22Rv1 (cell line): Measurements from ENCODE around the gene PALLD.

ENCODE experiments used
- CTCF ChIP-seq: fragments of 450-650 bp; IDR thresholded peaks from 2 replicates; pipeline ENCODE4 v1.5.1; 2017; ENCODE audit warnings: mild to moderate bottlenecking
- ZFX ChIP-seq: fragments of 450-650 bp; IDR thresholded peaks from 2 replicates; pipeline ENCODE4 v1.6.1; 2017; ENCODE audit warnings: antibody characterized with exemption, borderline replicate concordance

GRCh38 chr4:168712316-168712890, 215.6 kb downstream of the PALLD start:
- TF ChIP-seq CTCF (no peak), ZFX (no peak)
